Breast epithelium (tissue), 3 donors: Measurements from ENCODE around the gene CNTNAP2.

Experiments
- POLR2AphosphoS5 ChIP-seq, 3 donors: sonication (generic); formaldehyde crosslinking; IDR thresholded peaks; one replicate each; pipeline ENCODE4 v1.6.1; 2017; ENCODE audit warnings: antibody characterized with exemption in 3 of 3
- TF ChIP-seq, protein P1 (sequence below), 3 donors: fragments of 450-650 bp; IDR thresholded peaks; one replicate each; pipeline ENCODE4 v1.5.1; 2016 to 2017; ENCODE audit warnings: antibody characterized with exemption in 3 of 3, mild to moderate bottlenecking in 3 of 3, moderate library complexity in 3 of 3

DNA sequence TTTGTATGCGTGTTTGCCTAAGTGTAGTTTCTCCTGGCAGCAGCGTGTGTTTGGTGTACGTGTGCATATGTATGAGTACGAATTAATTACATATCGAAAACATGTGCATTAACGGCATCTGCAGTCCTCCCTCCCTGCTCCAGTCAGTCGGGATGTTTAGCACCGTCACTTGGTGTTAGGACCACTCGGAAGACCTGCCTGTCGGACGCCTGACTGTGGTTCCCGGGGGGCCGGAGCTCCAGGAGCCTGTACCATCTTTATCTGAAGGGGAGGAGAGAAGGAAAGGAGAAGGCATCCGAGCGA is 1.1 kb upstream of the CNTNAP2 start:
- TF ChIP-seq, protein P1, sequence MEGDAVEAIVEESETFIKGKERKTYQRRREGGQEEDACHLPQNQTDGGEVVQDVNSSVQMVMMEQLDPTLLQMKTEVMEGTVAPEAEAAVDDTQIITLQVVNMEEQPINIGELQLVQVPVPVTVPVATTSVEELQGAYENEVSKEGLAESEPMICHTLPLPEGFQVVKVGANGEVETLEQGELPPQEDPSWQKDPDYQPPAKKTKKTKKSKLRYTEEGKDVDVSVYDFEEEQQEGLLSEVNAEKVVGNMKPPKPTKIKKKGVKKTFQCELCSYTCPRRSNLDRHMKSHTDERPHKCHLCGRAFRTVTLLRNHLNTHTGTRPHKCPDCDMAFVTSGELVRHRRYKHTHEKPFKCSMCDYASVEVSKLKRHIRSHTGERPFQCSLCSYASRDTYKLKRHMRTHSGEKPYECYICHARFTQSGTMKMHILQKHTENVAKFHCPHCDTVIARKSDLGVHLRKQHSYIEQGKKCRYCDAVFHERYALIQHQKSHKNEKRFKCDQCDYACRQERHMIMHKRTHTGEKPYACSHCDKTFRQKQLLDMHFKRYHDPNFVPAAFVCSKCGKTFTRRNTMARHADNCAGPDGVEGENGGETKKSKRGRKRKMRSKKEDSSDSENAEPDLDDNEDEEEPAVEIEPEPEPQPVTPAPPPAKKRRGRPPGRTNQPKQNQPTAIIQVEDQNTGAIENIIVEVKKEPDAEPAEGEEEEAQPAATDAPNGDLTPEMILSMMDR (IDR thresholded peaks at IDR 0.05): no peak
- TF ChIP-seq POLR2AphosphoS5 (IDR thresholded peaks at IDR 0.05): no peak
